DOHH2 (cell line): ENCODE measurements around the gene PTPN2.

ENCODE experiments used
- EZH2phosphoT487 ChIP-seq: fragments of 200-600 bp; sonication (generic); IDR thresholded peaks from 2 replicates; pipeline ENCODE4 v1.6.1; 2017; ENCODE audit warnings: borderline replicate concordance, mild to moderate bottlenecking, antibody characterized with exemption, low read length, moderate library complexity, mixed read lengths
- TF ChIP-seq, protein P1 (sequence below): fragments of 200-600 bp; sonication (generic); IDR thresholded peaks from one replicate; pipeline ENCODE4 v1.5.1; 2014; ENCODE audit warnings: antibody characterized with exemption, mild to moderate bottlenecking, low read depth, low read length; ENCODE audit not compliant: poor library complexity, severe bottlenecking

GRCh38 chr18:12928641-12929040 lies 44.6 kb upstream of the PTPN2 start:
- TF ChIP-seq, protein P1, sequence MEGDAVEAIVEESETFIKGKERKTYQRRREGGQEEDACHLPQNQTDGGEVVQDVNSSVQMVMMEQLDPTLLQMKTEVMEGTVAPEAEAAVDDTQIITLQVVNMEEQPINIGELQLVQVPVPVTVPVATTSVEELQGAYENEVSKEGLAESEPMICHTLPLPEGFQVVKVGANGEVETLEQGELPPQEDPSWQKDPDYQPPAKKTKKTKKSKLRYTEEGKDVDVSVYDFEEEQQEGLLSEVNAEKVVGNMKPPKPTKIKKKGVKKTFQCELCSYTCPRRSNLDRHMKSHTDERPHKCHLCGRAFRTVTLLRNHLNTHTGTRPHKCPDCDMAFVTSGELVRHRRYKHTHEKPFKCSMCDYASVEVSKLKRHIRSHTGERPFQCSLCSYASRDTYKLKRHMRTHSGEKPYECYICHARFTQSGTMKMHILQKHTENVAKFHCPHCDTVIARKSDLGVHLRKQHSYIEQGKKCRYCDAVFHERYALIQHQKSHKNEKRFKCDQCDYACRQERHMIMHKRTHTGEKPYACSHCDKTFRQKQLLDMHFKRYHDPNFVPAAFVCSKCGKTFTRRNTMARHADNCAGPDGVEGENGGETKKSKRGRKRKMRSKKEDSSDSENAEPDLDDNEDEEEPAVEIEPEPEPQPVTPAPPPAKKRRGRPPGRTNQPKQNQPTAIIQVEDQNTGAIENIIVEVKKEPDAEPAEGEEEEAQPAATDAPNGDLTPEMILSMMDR = no peak
- TF ChIP-seq EZH2phosphoT487 = no peak
